Smooth muscle cell (in vitro differentiated cells): ENCODE data around the gene SLC24A4. TPM values are rescaled to one million over a fixed set of nuclear protein-coding genes. Genes with fewer than 3 reads are reported as not detected.

Experiments
- DNase-seq: peaks from one replicate; lab custom pipeline; 2025; ENCODE audit not compliant: unreplicated experiment; lab: John Stamatoyannopoulos, UW
- H2AFZ ChIP-seq: fragments of 200-600 bp; sonication (generic); 2 replicates; pipeline ENCODE4 v1.6.0; 2016; ENCODE audit warnings: antibody characterized with exemption, low read depth, mild to moderate bottlenecking
- H3F3A ChIP-seq: fragments of 200-600 bp; sonication (generic); 2 replicates; pipeline ENCODE4 v1.6.0; 2017; ENCODE audit warnings: antibody characterized with exemption, low read depth
- H3K27ac ChIP-seq: fragments of 200-600 bp; sonication (generic); 2 replicates; pipeline ENCODE4 v1.5.1; 2016; ENCODE audit warnings: low read depth, mild to moderate bottlenecking
- H3K27me3 ChIP-seq: fragments of 200-600 bp; sonication (generic); 2 replicates; pipeline ENCODE4 v1.6.1; 2016; ENCODE audit warnings: low read depth, mild to moderate bottlenecking
- H3K36me3 ChIP-seq: fragments of 200-600 bp; sonication (generic); 2 replicates; pipeline ENCODE4 v1.5.1; 2016; ENCODE audit warnings: low read depth
- H3K4me1 ChIP-seq: fragments of 200-600 bp; sonication (generic); 2 replicates; pipeline ENCODE4 v1.5.1; 2016; ENCODE audit warnings: low read depth
- H3K4me2 ChIP-seq: fragments of 200-600 bp; sonication (generic); 2 replicates; pipeline ENCODE4 v1.6.0; 2016; ENCODE audit warnings: mild to moderate bottlenecking
- H3K4me3 ChIP-seq: fragments of 200-600 bp; sonication (generic); 2 replicates; pipeline ENCODE4 v1.5.1; 2016; ENCODE audit warnings: mild to moderate bottlenecking
- H3K79me2 ChIP-seq: fragments of 200-600 bp; sonication (generic); 2 replicates; pipeline ENCODE4 v1.6.0; 2016; ENCODE audit warnings: low read depth, mild to moderate bottlenecking
- H3K9ac ChIP-seq: fragments of 200-600 bp; sonication (generic); 2 replicates; pipeline ENCODE4 v1.6.0; 2016; ENCODE audit warnings: low read depth
- H3K9me3 ChIP-seq: fragments of 200-600 bp; sonication (generic); replicated peaks from 2 replicates; pipeline ENCODE4 v1.5.1; 2016; ENCODE audit warnings: low read depth
- H4K20me1 ChIP-seq: fragments of 200-600 bp; sonication (generic); 2 replicates; pipeline ENCODE4 v1.6.0; 2016; ENCODE audit warnings: low read depth
- WGBS: methylation state at CpG from one replicate; pipeline ENCODE4 v1.1.7; 2016; ENCODE audit warnings: low lambda C conversion rate; 5-methylcytosine and 5-hydroxymethylcytosine counted together
- polyA plus RNA-seq: library from polyadenylated mRNA; unstranded; fragments of >200 nt; fragmentation: Nextera tagmentation; extraction: Ambion mirVana; gene quantifications from 2 replicates; pipeline ENCODE4 v1.2.1, GENCODE V29; 2016
- total RNA-seq: library from RNA; depleted of rRNA; stranded (reverse); fragments of >200 nt; gene quantifications from 2 replicates; pipeline ENCODE4 v1.2.3, GENCODE V29; 2014
- TF ChIP-seq, protein P1 (sequence below): fragments of 200-600 bp; sonication (generic); IDR thresholded peaks from 2 replicates; pipeline ENCODE4 v1.5.1; 2017; ENCODE audit warnings: borderline replicate concordance, mild to moderate bottlenecking, antibody characterized with exemption; ENCODE audit not compliant: insufficient read depth, poor library complexity, severe bottlenecking

SLC24A4 gene
- total and polyA plus RNA-seq, 2 experiments from 2014 or later, result 0.58 TPM; not detected in 1

DNA sequence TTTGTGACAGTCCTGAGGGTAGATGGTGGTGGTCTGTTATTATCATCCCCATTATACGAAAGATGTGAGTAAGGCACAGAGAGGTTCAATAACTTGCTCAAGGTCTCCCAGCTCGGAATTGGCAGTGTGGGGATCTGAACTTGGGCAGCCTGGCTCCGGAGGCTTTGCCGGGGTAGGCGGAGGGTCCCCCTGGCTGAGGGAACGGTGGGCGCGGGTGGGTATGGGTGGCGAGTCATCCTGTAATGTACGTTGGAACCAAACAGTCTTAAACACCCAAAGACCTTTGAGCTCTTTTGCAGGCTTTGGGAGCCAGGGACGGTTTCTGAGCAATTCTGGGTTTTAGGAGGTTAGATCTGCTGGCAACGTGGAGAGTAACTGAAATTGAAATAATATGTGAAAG, 16.5 kb downstream of the SLC24A4 start:
- Histone ChIP-seq H3K4me1 (no peaks in the 10 kb centered on the region), H2AFZ (no peak overlapping the region), H4K20me1 (no peaks in the 10 kb centered on the region), H3K9me3 (no peaks in the 10 kb centered on the region), H3F3A (no peaks in the 10 kb centered on the region), H3K9ac (no peak overlapping the region), H3K4me3 (no peak overlapping the region), H3K79me2 (no peaks in the 10 kb centered on the region), H3K27ac (no peak overlapping the region), H3K27me3 (peaks cover 19% of the 10 kb centered on the region), H3K4me2 (no peak overlapping the region), H3K36me3 (no peaks in the 10 kb centered on the region)
- WGBS, result 90% methylated on average over 12 of the region's 12 CpGs
- TF ChIP-seq, protein P1, sequence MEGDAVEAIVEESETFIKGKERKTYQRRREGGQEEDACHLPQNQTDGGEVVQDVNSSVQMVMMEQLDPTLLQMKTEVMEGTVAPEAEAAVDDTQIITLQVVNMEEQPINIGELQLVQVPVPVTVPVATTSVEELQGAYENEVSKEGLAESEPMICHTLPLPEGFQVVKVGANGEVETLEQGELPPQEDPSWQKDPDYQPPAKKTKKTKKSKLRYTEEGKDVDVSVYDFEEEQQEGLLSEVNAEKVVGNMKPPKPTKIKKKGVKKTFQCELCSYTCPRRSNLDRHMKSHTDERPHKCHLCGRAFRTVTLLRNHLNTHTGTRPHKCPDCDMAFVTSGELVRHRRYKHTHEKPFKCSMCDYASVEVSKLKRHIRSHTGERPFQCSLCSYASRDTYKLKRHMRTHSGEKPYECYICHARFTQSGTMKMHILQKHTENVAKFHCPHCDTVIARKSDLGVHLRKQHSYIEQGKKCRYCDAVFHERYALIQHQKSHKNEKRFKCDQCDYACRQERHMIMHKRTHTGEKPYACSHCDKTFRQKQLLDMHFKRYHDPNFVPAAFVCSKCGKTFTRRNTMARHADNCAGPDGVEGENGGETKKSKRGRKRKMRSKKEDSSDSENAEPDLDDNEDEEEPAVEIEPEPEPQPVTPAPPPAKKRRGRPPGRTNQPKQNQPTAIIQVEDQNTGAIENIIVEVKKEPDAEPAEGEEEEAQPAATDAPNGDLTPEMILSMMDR, result no peak
- DNase-seq, result no peak

DNA sequence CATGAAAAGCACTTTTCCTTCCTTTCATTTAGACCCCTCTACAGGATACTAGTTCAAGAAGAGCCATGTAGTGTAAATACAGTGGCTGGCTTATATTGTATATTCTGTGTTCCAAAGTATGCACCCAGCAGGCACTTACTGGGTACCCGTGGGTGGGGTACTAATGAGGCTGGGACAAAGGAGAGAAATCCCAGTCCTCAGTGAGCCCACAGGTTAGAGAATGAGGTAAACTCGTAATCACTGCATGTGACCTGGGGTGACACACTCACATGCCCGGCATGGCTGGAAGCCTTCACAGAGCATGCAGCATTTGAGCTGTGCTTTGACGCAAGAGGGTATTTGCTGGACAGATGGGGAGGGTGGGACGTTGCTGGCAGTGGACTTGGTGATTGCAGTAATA, 17.1 kb downstream of the SLC24A4 start:
- no peak overlapping the region for H3K4me3 ChIP-seq
- no peaks in the 10 kb centered on the region for H3K79me2 ChIP-seq
- H3K9ac ChIP-seq, result no peak overlapping the region
- no peaks in the 10 kb centered on the region for H3K36me3 ChIP-seq
- no peaks in the 10 kb centered on the region for H3K4me1 ChIP-seq
- H4K20me1 ChIP-seq, result no peaks in the 10 kb centered on the region
- H3K27ac ChIP-seq, result no peak overlapping the region
- H3K4me2 ChIP-seq, result no peak overlapping the region
- no peaks in the 10 kb centered on the region for H3K9me3 ChIP-seq
- peaks cover 19% of the 10 kb centered on the region for H3K27me3 ChIP-seq
- H2AFZ ChIP-seq, result no peak overlapping the region
- 84% methylated on average over 5 of the region's 5 CpGs for WGBS
- TF ChIP-seq, protein P1, result no peak
- DNase-seq, result no peak
- no peaks in the 10 kb centered on the region for H3F3A ChIP-seq

DNA sequence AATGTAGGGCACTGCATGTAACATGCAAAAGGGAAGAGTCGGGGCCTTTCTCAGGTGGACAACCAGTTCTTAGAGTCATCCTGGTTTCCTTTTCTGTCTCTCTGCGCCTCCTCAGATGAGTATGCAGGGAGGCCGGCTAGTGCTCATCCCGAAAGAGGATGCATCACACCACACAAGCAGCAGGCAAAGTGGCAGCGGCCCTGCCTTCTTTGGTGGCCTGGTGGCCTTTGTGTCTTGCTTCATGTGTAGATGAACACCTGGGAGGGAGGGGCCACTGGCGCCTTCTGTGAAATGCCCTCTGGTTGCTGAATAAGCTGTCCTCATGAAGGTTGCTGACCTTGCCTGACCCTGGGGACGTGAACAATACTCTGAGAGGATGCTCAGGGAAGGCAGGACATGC, 18.0 kb downstream of the SLC24A4 start:
- Histone ChIP-seq H3K79me2 (no peaks in the 10 kb centered on the region), H3K27me3 (peaks cover 19% of the 10 kb centered on the region), H3K36me3 (no peaks in the 10 kb centered on the region), H3K4me3 (no peak overlapping the region), H3K4me2 (no peak overlapping the region), H3K4me1 (no peaks in the 10 kb centered on the region), H2AFZ (no peak overlapping the region), H3K27ac (no peak overlapping the region), H3K9me3 (no peaks in the 10 kb centered on the region), H4K20me1 (no peaks in the 10 kb centered on the region), H3K9ac (no peak overlapping the region), H3F3A (no peaks in the 10 kb centered on the region)
- DNase-seq, result no peak
- TF ChIP-seq, protein P1, result no peak
- 86% methylated on average over 7 of the region's 7 CpGs for WGBS

DNA sequence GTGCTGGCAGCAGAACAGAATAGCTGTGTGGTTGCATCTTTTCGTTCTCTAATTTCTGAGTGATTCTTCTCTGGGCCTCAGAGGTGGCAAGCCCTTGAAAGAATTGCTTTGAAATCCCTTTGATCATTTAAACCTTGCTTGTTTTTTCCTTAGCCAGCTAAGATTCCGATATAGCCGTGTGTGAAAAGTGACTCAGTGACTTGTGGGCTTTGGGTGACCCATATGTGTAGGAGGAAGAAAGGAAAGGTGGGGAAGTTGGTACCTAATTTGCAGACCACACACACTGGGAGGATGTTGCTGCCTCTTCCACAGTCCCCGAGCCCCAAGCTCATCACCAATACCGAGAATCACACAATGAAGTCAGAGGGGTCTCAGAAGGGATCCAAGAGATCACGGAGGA, 18.8 kb downstream of the SLC24A4 start:
- Histone ChIP-seq H3K27ac (no peak overlapping the region), H3K4me2 (no peak overlapping the region), H3K36me3 (no peaks in the 10 kb centered on the region), H3K9me3 (no peaks in the 10 kb centered on the region), H3K4me1 (no peaks in the 10 kb centered on the region), H3K4me3 (no peak overlapping the region), H3K9ac (no peak overlapping the region), H4K20me1 (no peaks in the 10 kb centered on the region), H3F3A (no peaks in the 10 kb centered on the region), H3K27me3 (peaks cover 19% of the 10 kb centered on the region), H3K79me2 (no peaks in the 10 kb centered on the region), H2AFZ (no peak overlapping the region)
- TF ChIP-seq, protein P1, result no peak
- DNase-seq, result no peak
- 75% methylated on average over 6 of the region's 6 CpGs for WGBS
